Measurements from ENCODE around the gene JAKMIP3. TPM values are rescaled to one million over a fixed set of nuclear protein-coding genes. Genes with fewer than 3 reads are reported as not detected.

JAKMIP3 gene
- total RNA-seq, 6 experiments from 2014 or later = 0.06 to 0.22 (median 0.18) TPM

GRCh38 chr10:132066186-132066585 lies 440 bp downstream of the JAKMIP3 start:
- DNase-seq (peak in 1 of 3 donors; percentile 41), ATAC-seq (no peak)
- H3K36me3 ChIP-seq = no peaks in the 10 kb centered on the region
- no peak overlapping the region for H3K27ac ChIP-seq
- TF ChIP-seq POLR2A (IDR thresholded peaks at IDR 0.05) (no peak), CTCF (IDR thresholded peaks at IDR 0.05) (no peak)
- 68% methylated on average over 9 of the region's 15 CpGs for WGBS (ENCODE audit: insufficient coverage, low coverage, low lambda C conversion rate, missing lambda C conversion rate)
- H3K4me3 ChIP-seq = peak overlapping the region; percentile 42 to 58 (median 43)
- intact Hi-C loops (cut with DNase I) = no loop called here
- H3K9me3 ChIP-seq = no peaks in the 10 kb centered on the region
- peaks cover 0 to 8% (median 0%) of the 10 kb centered on the region in 4 donors for H3K4me1 ChIP-seq
- no peaks in the 10 kb centered on the region for H3K27me3 ChIP-seq

- Histone ChIP-seq H3K27ac (no peak overlapping the region), H3K27me3 (no peaks in the 10 kb centered on the region), H3K4me1 (peaks cover 0 to 8% (median 0%) of the 10 kb centered on the region in 4 donors), H3K9me3 (no peaks in the 10 kb centered on the region), H3K36me3 (no peaks in the 10 kb centered on the region), H3K4me3 (no peak overlapping the region)
- intact Hi-C loops (cut with DNase I) = no loop called here
- ATAC-seq (no peak), DNase-seq (no peak)
- WGBS (ENCODE audit: insufficient coverage, low coverage, low lambda C conversion rate, missing lambda C conversion rate) = 93% methylated on average over 2 of the region's 13 CpGs
- TF ChIP-seq CTCF (IDR thresholded peaks at IDR 0.05) (no peak), POLR2A (IDR thresholded peaks at IDR 0.05) (no peak)
Observed at GRCh38 chr10:132066812-132067211, 1.1 kb downstream of the JAKMIP3 start.

GRCh38 chr10:132068431-132069121 lies 2.8 kb downstream of the JAKMIP3 start:
- no peak overlapping the region for H3K27ac ChIP-seq
- TF ChIP-seq CTCF (IDR thresholded peaks at IDR 0.05) (no peak), POLR2A (IDR thresholded peaks at IDR 0.05) (no peak)
- DNase-seq = no peak
- WGBS (ENCODE audit: insufficient coverage, low coverage, low lambda C conversion rate, missing lambda C conversion rate) = 93% methylated on average over 5 of the region's 13 CpGs
- H3K27me3 ChIP-seq = no peaks in the 10 kb centered on the region
- H3K9me3 ChIP-seq = no peaks in the 10 kb centered on the region
- H3K4me3 ChIP-seq = no peak overlapping the region
- intact Hi-C loops (cut with DNase I) = no loop called here
- no peaks in the 10 kb centered on the region for H3K36me3 ChIP-seq
- ATAC-seq = no peak
- peaks cover 0 to 8% (median 0%) of the 10 kb centered on the region in 4 donors for H3K4me1 ChIP-seq

- Histone ChIP-seq H3K36me3 (no peaks in the 10 kb centered on the region), H3K27ac (no peak overlapping the region), H3K4me3 (no peak overlapping the region), H3K4me1 (peaks cover 0 to 8% (median 0%) of the 10 kb centered on the region in 4 donors), H3K9me3 (no peaks in the 10 kb centered on the region), H3K27me3 (no peaks in the 10 kb centered on the region)
- intact Hi-C loops (cut with DNase I) = no loop called here
- DNase-seq (no peak), ATAC-seq (no peak)
- TF ChIP-seq POLR2A (IDR thresholded peaks at IDR 0.05) = no peak
- no peak for TF ChIP-seq CTCF (IDR thresholded peaks at IDR 0.05)
- whole genome bisulfite sequencing (ENCODE audit: insufficient coverage, low coverage, low lambda C conversion rate, missing lambda C conversion rate) = 75% methylated on average over 4 of the region's 8 CpGs
Observed at GRCh38 chr10:132069122-132069848, 3.5 kb downstream of the JAKMIP3 start.
